ENCODE data around the gene EEPD1.
"Not testable (repeated sequence)": the region's sequence is repeated elsewhere in the genome, so short reads cannot be mapped to it uniquely, and the experiment has no call there.

Gene EEPD1

DNA sequence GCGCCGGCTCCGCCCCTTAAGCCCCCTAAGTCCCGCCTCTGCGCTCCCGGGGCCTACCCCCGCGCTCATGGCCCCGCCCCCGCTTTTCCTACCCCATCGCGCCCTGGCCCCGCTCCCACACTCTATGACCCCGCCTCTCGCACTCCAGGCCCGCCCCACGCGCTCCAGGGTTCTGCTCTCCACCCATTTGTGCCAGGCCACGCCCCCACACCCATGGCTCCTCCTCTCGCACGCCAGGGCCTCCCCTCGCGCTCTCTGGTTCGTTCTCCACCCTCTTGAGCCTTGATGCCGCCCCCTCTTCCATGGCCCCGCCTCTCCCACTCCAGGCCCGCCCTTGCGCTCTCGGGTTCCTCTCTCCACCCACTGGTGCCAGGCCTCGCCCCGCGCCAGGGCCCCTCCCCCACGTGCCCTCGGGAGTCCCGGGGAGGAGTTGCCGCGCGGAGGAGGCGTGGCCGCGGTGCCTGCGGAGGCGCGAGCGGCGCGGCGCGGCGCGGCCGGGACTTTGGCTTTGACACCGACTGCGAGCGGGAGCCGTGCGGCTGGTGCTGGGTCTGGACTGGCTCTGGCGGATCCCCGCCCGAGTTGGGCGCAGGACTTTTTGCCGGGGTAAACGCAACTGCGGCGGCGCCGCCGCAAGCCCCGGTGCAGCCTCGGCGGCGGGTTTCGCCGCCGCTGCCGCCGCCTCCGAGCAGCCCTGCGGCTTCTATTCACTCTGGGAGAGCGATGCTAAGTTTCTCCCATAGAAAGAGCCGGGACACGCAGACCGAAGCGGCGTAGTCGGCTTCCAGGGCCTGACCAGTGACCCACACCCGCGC lies at the start of gene EEPD1:
Gene EEPD1, plus strand, starts transcription at position 499 of the 815 bp plus-strand sequence. CDS start 1,071 bp downstream, outside the sequence.
- peak; percentile 94 to 98 for DNase-seq

GRCh38 chr7:36103837-36104561 lies 49.1 kb upstream of the EEPD1 start:
- no peak for DNase-seq

DNA sequence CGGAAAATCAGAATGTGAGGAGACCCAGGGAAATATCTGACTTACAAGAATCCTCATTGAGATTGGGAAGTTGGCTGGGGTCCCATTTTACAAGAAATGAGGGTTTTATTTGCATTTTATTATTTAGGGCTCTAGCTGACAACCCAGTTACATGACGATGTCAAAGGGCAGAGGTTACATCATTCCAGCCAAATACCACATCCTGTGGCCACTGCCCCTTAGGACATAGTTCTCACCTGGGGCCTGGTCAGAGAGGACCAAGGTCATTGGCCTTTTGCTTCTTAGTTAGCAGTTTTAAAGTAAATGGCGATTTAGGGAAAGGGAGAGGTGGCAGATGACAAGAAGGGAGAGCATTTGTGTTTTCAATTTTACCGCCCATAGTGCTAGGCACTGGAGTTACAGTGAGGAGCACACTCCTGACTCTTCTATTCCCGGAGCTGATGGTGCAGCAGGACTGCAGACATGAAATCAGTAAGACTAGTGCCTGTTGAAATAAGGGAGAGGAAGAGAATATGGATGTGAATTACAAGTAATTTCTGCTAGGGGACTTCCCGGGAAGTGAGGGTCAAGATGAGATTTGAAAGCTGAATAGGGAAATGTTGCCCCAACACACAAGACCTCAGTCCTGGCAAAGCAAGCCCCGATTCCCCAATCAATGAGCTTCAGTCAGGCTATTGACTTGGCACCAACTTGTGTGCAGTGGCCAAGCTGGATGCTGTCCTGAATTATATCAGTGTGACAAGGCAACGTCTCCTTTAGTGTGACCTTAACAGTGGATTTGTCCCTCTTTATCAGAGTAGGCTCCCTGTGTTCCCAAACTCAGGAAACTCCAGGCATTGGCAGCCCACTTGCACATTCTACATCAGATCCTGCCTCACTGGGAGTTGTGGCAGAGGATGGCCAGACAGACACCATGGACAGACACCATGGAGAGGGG lies 45.8 kb upstream of the EEPD1 start:
- DNase-seq, result not testable (repeated sequence)

DNA sequence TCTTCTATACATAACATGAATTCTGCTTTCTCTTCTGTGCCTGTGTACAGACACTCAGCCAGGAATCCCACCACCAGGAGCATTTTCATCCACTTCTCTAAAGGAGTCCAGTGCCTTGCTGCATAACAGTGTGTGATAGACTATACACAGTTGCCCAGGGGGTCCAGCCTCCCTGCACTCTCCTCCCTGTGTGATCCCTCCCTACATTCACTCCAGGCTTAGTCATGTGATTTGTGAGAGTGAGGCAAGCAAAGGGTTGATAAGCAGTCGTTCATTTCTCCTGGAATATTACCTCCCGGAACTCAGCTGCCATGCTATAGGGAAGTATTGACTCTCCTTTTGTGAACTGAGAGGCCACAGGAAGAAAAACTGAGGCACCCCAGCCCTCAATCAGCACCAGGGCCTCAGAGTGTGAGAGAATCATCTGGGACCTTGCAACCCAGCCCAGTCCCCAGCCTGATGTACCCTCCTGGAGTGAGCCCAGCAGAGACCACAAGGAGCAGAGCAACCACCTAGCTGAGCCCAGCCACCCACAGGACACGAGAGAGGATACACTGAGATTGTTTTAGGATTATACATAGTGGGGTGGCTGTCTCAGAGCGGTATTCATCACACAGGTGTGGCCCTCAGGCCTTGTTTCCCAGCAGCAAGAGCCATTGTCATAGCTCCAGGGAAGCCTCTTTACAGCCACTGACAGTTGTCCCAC lies 45.0 kb upstream of the EEPD1 start:
- DNase-seq, result no peak

DNA sequence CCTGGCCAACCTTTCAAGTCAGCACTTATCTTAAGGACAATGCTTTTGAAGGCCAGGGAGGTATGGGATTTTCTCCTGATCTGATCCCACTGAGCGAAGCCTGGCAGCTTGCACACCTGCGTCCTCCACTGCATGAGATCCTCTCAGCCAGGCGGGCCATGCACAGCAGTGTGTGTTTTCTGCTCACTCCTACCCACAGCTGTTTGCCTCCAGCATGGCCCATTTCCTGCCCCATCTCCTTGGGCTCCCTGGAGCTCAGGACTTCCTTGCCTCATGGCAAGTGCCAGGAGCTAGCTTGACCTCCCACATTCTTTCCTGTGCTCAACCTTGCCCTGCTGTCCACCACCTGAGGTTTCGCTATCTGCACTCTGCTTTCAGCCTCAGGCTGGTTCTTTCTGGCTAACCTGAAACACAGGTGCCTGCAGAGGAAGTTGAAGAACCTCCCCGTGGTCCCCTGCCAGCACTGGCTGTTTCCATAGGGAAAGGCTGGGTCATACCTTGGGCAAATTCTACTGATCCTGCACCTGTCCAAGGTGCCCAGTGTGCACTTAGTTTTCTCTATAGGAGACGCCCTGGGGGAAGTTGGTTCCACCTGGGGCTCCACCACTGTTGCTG lies 43.9 kb upstream of the EEPD1 start:
- no peak for DNase-seq

DNA sequence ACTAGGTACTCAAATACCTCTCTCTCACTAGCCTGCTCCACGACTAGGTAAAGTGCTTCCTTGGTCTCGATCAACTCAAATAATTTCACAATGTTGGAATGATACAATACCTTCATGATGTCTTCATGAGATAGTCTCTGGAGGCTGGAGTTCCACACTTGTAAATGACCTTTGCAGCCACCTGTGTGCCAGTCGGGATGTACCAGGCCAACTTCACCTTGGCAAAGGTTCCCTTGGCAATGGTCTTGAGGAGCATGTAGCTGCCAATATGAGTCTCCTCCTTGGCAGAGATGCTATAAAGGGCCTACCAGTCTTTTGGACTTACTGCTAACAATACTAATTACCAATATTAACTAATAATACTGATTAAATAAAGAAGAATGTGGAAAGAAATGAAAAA lies 42.5 kb upstream of the EEPD1 start:
- no peak for DNase-seq

- DNase-seq, result no peak
These were observed 40.1 kb upstream of the EEPD1 start for GRCh38 chr7:36112969-36113368.

DNA sequence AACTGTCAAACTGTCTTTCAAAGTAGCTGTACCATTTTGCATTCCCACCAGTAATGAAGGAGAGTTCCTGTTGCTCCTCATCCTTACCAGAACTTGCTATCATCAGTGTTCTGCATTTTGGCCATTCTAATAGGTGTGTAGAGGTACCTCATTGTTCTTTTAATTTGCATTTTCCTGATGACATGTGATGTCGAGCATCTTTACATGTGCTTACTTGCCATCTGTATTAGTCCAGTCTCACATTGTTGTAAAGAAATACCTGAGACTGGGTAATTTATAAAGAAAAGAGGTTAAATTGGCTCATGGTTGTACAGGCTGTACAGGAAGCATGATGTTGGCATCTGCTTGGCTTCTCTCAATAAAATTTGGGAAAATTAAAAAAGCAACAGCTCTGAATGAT lies 38.7 kb upstream of the EEPD1 start:
- no peak for DNase-seq

GRCh38 chr7:36115448-36116321 lies 37.4 kb upstream of the EEPD1 start:
- no peak for DNase-seq

- no peak for DNase-seq
These were observed 36.5 kb upstream of the EEPD1 start for GRCh38 chr7:36116347-36117202.

DNA sequence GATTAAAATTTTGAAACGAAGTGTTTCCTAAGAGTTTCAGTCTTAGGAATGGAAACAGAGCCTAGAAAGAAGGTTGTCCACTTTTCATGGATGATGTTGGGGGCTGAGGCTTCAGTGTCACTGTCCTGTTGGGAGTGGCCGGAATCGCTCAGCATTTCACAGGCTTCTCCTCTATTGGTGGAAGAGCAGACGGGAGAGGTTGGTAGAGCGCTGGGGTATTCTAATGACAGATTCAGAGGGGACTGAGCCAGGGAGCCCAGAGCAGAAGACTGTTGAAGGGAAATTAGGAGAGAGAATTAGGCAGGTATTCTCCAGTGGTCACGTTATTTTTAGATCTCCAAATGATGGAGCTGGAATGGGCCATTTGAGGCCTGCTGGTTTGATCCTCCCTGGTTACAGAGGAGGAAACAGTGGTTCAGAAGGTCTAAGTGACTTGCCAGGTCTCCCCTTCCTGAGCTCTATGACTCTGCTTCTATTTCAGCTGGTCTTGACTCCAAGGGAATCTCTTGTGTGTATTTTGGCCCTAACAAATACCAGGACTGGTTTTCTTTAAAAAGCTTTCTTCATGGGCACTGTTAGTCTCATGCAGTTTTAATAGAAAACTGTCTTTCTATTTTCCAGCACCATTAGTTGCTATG lies 35.7 kb upstream of the EEPD1 start:
- no peak for DNase-seq

- DNase-seq, result no peak
These were observed 34.7 kb upstream of the EEPD1 start for GRCh38 chr7:36118344-36118743.

- no peak for DNase-seq
These were observed 33.9 kb upstream of the EEPD1 start for GRCh38 chr7:36119005-36119706.

GRCh38 chr7:36119983-36120646 lies 32.9 kb upstream of the EEPD1 start:
- DNase-seq, result not testable (repeated sequence)

- not testable (repeated sequence) for DNase-seq
These were observed 27.4 kb upstream of the EEPD1 start for GRCh38 chr7:36125630-36126029.

- DNase-seq, result no peak
These were observed 25.8 kb upstream of the EEPD1 start for GRCh38 chr7:36127075-36127740.

GRCh38 chr7:36128448-36129047 lies 24.5 kb upstream of the EEPD1 start:
- DNase-seq, result no peak

All from cerebellar nuclear complex (tissue), 1 donor.